GM18951 (cell line): ENCODE measurements around the gene SLC35C1.
"Not testable (repeated sequence)": the region's sequence is repeated elsewhere in the genome, so short reads cannot be mapped to it uniquely, and the experiment has no call there.

Source experiments
- POLR2A ChIP-seq: IDR thresholded peaks from 4 replicates; pipeline ENCODE4 v1.6.1; 2011; ENCODE audit warnings: mild to moderate bottlenecking; ENCODE audit not compliant: insufficient read length, insufficient read depth; ENCODE audit errors: extremely low read depth
- in situ Hi-C: fragments of 300-500 bp; cut with MboI; formaldehyde crosslinking; loops from one replicate; pipeline ENCODE4 v1.12.0; 2022; ENCODE audit warnings: low sequenced_read_pairs, mixed read lengths, inconsistent platforms; ENCODE audit not compliant: unreplicated experiment

The SLC35C1 gene

GRCh38 chr11:45809456-45810395 lies 4.8 kb downstream of the SLC35C1 start:
- in situ Hi-C loops = no loop called here
- no peak for TF ChIP-seq POLR2A

GRCh38 chr11:45810431-45811108 lies 5.6 kb downstream of the SLC35C1 start:
- no peak for TF ChIP-seq POLR2A
- in situ Hi-C loops = no loop called here

GRCh38 chr11:45811109-45811435 lies 6.1 kb downstream of the SLC35C1 start:
- TF ChIP-seq POLR2A = no peak
- in situ Hi-C loops = no loop called here

- in situ Hi-C loops = no loop called here
- TF ChIP-seq POLR2A = no peak
These were observed 6.8 kb downstream of the SLC35C1 start for GRCh38 chr11:45811571-45812290.

- in situ Hi-C loops = no loop called here
- no peak for TF ChIP-seq POLR2A
These were observed 7.9 kb downstream of the SLC35C1 start for GRCh38 chr11:45812581-45813548.

GRCh38 chr11:45815747-45816146 lies 10.8 kb downstream of the SLC35C1 start:
- no peak for TF ChIP-seq POLR2A
- in situ Hi-C loops = no loop called here

GRCh38 chr11:45816614-45817013 lies 11.7 kb downstream of the SLC35C1 start:
- TF ChIP-seq POLR2A = no peak
- in situ Hi-C loops = no loop called here

- TF ChIP-seq POLR2A = no peak
- in situ Hi-C loops = no loop called here
These were observed 12.2 kb downstream of the SLC35C1 start for GRCh38 chr11:45817191-45817590.

- TF ChIP-seq POLR2A = no peak
- in situ Hi-C loops = no loop called here
These were observed 14.1 kb downstream of the SLC35C1 start for GRCh38 chr11:45818961-45819605.

GRCh38 chr11:45820211-45820857 lies 15.4 kb downstream of the SLC35C1 start:
- in situ Hi-C loops = no loop called here
- TF ChIP-seq POLR2A = no peak

- in situ Hi-C loops = not testable (repeated sequence)
These were observed 21.5 kb downstream of the SLC35C1 start for GRCh38 chr11:45826492-45826891.

GRCh38 chr11:45827123-45827522 lies 22.2 kb downstream of the SLC35C1 start:
- no peak for TF ChIP-seq POLR2A
- in situ Hi-C loops = no loop called here

- in situ Hi-C loops = no loop called here
- TF ChIP-seq POLR2A = no peak
These were observed 24.0 kb downstream of the SLC35C1 start for GRCh38 chr11:45828996-45829395.
